RCC 7860 (cell line): ENCODE results near the gene SLFN11.
"Not testable (repeated sequence)": the region's sequence is repeated elsewhere in the genome, so short reads cannot be mapped to it uniquely, and the experiment has no call there.

Source experiments
- DNase-seq: peaks from one replicate; pipeline ENCODE4 v3.0.0-alpha.2; 2015; ENCODE audit warnings: low spot score
- FAIRE-seq: peaks from 2 replicates; lab custom pipeline; 2012; peaks lifted over from hg19 to GRCh38; lab: Jason Lieb, UNC

The SLFN11 gene

GRCh38 chr17:35359398-35359797, 14.0 kb downstream of the SLFN11 start:
- no peak for FAIRE-seq
- DNase-seq = no peak

GRCh38 chr17:35352284-35352683, 21.1 kb downstream of the SLFN11 start:
- no peak for FAIRE-seq
- no peak for DNase-seq

GRCh38 chr17:35350493-35350892, 22.9 kb downstream of the SLFN11 start:
- DNase-seq (no peak), FAIRE-seq (no peak)

GRCh38 chr17:35345926-35346771, 27.3 kb downstream of the SLFN11 start:
- FAIRE-seq (no peak), DNase-seq (peak; percentile 26)

GRCh38 chr17:35345445-35345925, 27.9 kb downstream of the SLFN11 start:
- DNase-seq (no peak), FAIRE-seq (no peak)

GRCh38 chr17:35344262-35344661, 29.2 kb downstream of the SLFN11 start:
- DNase-seq = no peak
- FAIRE-seq = no peak

- DNase-seq = no peak
- no peak for FAIRE-seq
These were observed 31.1 kb downstream of the SLFN11 start for GRCh38 chr17:35342276-35342675.

- FAIRE-seq (no peak), DNase-seq (no peak)
These were observed 31.9 kb downstream of the SLFN11 start for GRCh38 chr17:35341411-35341992.

GRCh38 chr17:35338230-35338629, 35.2 kb downstream of the SLFN11 start:
- DNase-seq (no peak), FAIRE-seq (no peak)

GRCh38 chr17:35337364-35337763, 36.1 kb downstream of the SLFN11 start:
- FAIRE-seq = no peak
- no peak for DNase-seq

- FAIRE-seq, DNase-seq: not testable (repeated sequence)
These were observed 39.8 kb downstream of the SLFN11 start for GRCh38 chr17:35333578-35333977.

GRCh38 chr17:35322749-35323148, 50.7 kb downstream of the SLFN11 start:
- FAIRE-seq (no peak), DNase-seq (no peak)

GRCh38 chr17:35315971-35316370, 57.5 kb downstream of the SLFN11 start:
- no peak for DNase-seq
- no peak for FAIRE-seq

GRCh38 chr17:35315283-35315682, 58.1 kb downstream of the SLFN11 start:
- FAIRE-seq (no peak), DNase-seq (no peak)

- no peak for FAIRE-seq
- DNase-seq = no peak
These were observed 58.8 kb downstream of the SLFN11 start for GRCh38 chr17:35314415-35315216.

- DNase-seq (no peak), FAIRE-seq (no peak)
These were observed 59.5 kb downstream of the SLFN11 start for GRCh38 chr17:35313875-35314409.

- DNase-seq (peak; percentile 58), FAIRE-seq (no peak)
These were observed 60.4 kb downstream of the SLFN11 start for GRCh38 chr17:35312790-35313711.

GRCh38 chr17:35312346-35312745, 61.1 kb downstream of the SLFN11 start:
- FAIRE-seq (no peak), DNase-seq (no peak)

- not testable (repeated sequence) for FAIRE-seq, DNase-seq
These were observed 64.1 kb downstream of the SLFN11 start for GRCh38 chr17:35309345-35309744.
